Esophagus muscularis mucosa (tissue), 4 donors: ENCODE measurements around the gene PCSK6. TPM values are rescaled to one million over a fixed set of nuclear protein-coding genes. Genes with fewer than 3 reads are reported as not detected.
A peak's percentile ranks its signal among the peaks of the same experiment; 100 is the strongest.

Experiments used
- DNase-seq: peaks from one replicate; pipeline ENCODE4 v3.0.0-alpha.2; 2017; ENCODE audit errors: extremely low spot score
- H3K27ac ChIP-seq, 4 donors: fragments of 200-600 bp; sonication (generic); replicated peaks in 1 of 4; 1 replicate in 3 of 4; 2 replicates in 1 of 4; pipeline ENCODE4 v1.5.1; 2016 to 2019; ENCODE audit warnings: mild to moderate bottlenecking in 1 of 4
- H3K27me3 ChIP-seq, 4 donors: fragments of 200-600 bp; sonication (generic); one replicate each; pipeline versions ENCODE4 v1.5.1 to v1.6.0; 2016 to 2019
- H3K36me3 ChIP-seq, 4 donors: fragments of 200-600 bp; sonication (generic); one replicate each; pipeline ENCODE4 v1.5.1; 2016 to 2019
- H3K4me1 ChIP-seq, 4 donors: fragments of 200-600 bp; sonication (generic); one replicate each; pipeline ENCODE4 v1.5.1; 2016 to 2019
- H3K4me3 ChIP-seq, 4 donors: fragments of 200-600 bp; sonication (generic); 1 replicate in 2 of 4; 2 replicates in 2 of 4; pipeline ENCODE4 v1.5.1; 2016 to 2019; ENCODE audit warnings: mild to moderate bottlenecking in 4 of 4, moderate library complexity in 1 of 4
- H3K9me3 ChIP-seq, 4 donors: fragments of 200-600 bp; sonication (generic); 1 replicate in 3 of 4; 2 replicates in 1 of 4; pipeline ENCODE4 v1.5.1; 2016 to 2019
- CTCF ChIP-seq, 3 experiments: fragments of 200-600 bp in 2 of 3; fragments of 450-650 bp in 1 of 3; sonication (generic) in 2 of 3; IDR thresholded peaks; one replicate each; pipeline ENCODE4 v1.5.1; 2017 to 2019; ENCODE audit warnings: antibody characterized with exemption in 3 of 3, mild to moderate bottlenecking in 2 of 3, moderate library complexity in 1 of 3
- EP300 ChIP-seq: sonication (generic); formaldehyde crosslinking; IDR thresholded peaks from one replicate; pipeline ENCODE4 v1.6.1; 2017; ENCODE audit warnings: antibody characterized with exemption
- POLR2A ChIP-seq: fragments of 450-650 bp; IDR thresholded peaks from one replicate; pipeline ENCODE4 v1.6.1; 2017; ENCODE audit warnings: antibody characterized with exemption, moderate library complexity, mild to moderate bottlenecking, low read depth
- POLR2AphosphoS5 ChIP-seq, 2 donors: sonication (generic); formaldehyde crosslinking; IDR thresholded peaks; one replicate each; pipeline ENCODE4 v1.6.1; 2017; ENCODE audit warnings: antibody characterized with exemption in 2 of 2
- WGBS: methylation state at CpG from one replicate; pipeline ENCODE4 v1.1.5; 2018; 5-methylcytosine and 5-hydroxymethylcytosine counted together
- intact Hi-C: fragments of 100-400 bp; cut with DNase I; formaldehyde crosslinking; loops from one replicate; pipeline ENCODE4 v1.15.1; 2023
- total RNA-seq, 4 donors: library from RNA; depleted of rRNA; stranded (reverse); fragments of >200 nt; gene quantifications; one replicate each; pipeline versions ENCODE4 v1.1.0 to v1.2.1, GENCODE V29; 2016

The PCSK6 gene
- total RNA-seq, 4 donors from 2014 or later = 13.6 to 24.1 (median 15.3) TPM

GRCh38 chr15:101264011-101264410 is 225.5 kb downstream of the PCSK6 start:
- H3K4me1 ChIP-seq = peaks cover 0 to 30% (median 22%) of the 10 kb centered on the region in 4 donors
- WGBS = 94% methylated on average over 4 of the region's 4 CpGs
- intact Hi-C loops = no loop called here

GRCh38 chr15:101262551-101262950 is 227.0 kb downstream of the PCSK6 start:
- Histone ChIP-seq H3K36me3 (no peaks in the 10 kb centered on the region), H3K27me3 (no peaks in the 10 kb centered on the region), H3K4me1 (peaks cover 5 to 27% (median 19%) of the 10 kb centered on the region in 4 donors), H3K4me3 (no peak overlapping the region), H3K27ac (no peak overlapping the region), H3K9me3 (no peaks in the 10 kb centered on the region)
- TF ChIP-seq EP300 (no peak), POLR2AphosphoS5 (IDR thresholded peaks at IDR 0.05) (no peak), CTCF (IDR thresholded peaks at IDR 0.05) (no peak), POLR2A (no peak)
- no peak for DNase-seq
- 88% methylated on average over 4 of the region's 4 CpGs for WGBS
- intact Hi-C loops = no loop called here

More at GRCh38 chr15:101264011-101264410, 225.5 kb downstream of the PCSK6 start:
- no peak for DNase-seq
- H3K36me3 ChIP-seq = peaks cover 0 to 3% (median 0%) of the 10 kb centered on the region in 4 donors
- no peak overlapping the region for H3K27ac ChIP-seq
- no peaks in the 10 kb centered on the region for H3K9me3 ChIP-seq
- TF ChIP-seq EP300 (no peak), POLR2AphosphoS5 (IDR thresholded peaks at IDR 0.05) (no peak), POLR2A (no peak), CTCF (IDR thresholded peaks at IDR 0.05) (no peak)
- H3K27me3 ChIP-seq = no peaks in the 10 kb centered on the region
- no peak overlapping the region for H3K4me3 ChIP-seq

- Histone ChIP-seq H3K4me1 (peaks cover 0 to 10% (median 4%) of the 10 kb centered on the region in 4 donors), H3K27me3 (no peaks in the 10 kb centered on the region), H3K4me3 (no peak overlapping the region), H3K27ac (no peak overlapping the region), H3K36me3 (no peaks in the 10 kb centered on the region), H3K9me3 (no peaks in the 10 kb centered on the region)
- intact Hi-C loops = loop anchor here (2.0 to 10.0 kb wide), 3 partner anchors 170 to 344 kb away; partner anchors contain the start of gene LRRK1
- TF ChIP-seq POLR2AphosphoS5 (IDR thresholded peaks at IDR 0.05) (peak in 1 of 2 donors; percentile 10), CTCF (IDR thresholded peaks at IDR 0.05) (peak; percentile 82 to 89 (median 84)), POLR2A (no peak), EP300 (no peak)
- DNase-seq = no peak
- 35% methylated on average over 11 of the region's 11 CpGs for WGBS
Measured at GRCh38 chr15:101258238-101259144, 231.0 kb downstream of the PCSK6 start.

GRCh38 chr15:101256757-101257156 is 232.8 kb downstream of the PCSK6 start:
- Histone ChIP-seq H3K9me3 (no peaks in the 10 kb centered on the region), H3K36me3 (no peaks in the 10 kb centered on the region), H3K4me1 (peaks cover 9 to 14% (median 12%) of the 10 kb centered on the region in 4 donors), H3K4me3 (no peak overlapping the region), H3K27me3 (no peaks in the 10 kb centered on the region), H3K27ac (no peak overlapping the region)
- intact Hi-C loops = loop anchor here (10.0 kb wide), 1 partner anchor 342 kb away; the partner anchor contains the start of gene LRRK1
- TF ChIP-seq CTCF (IDR thresholded peaks at IDR 0.05) = no peak
- TF ChIP-seq EP300 = no peak
- no peak for TF ChIP-seq POLR2AphosphoS5 (IDR thresholded peaks at IDR 0.05)
- no peak for TF ChIP-seq POLR2A
- 95% methylated on average over 6 of the region's 6 CpGs for WGBS
- no peak for DNase-seq
